Measurements from ENCODE around the gene SLC35C1. TPM values are rescaled to one million over a fixed set of nuclear protein-coding genes. Genes with fewer than 3 reads are reported as not detected.

Gene SLC35C1
- polyA plus RNA-seq, 1 donor (not counting 4 experiments of a cell fraction or from before 2014, with no cell fraction given), result 4.9 TPM

- no peak for TF ChIP-seq EZH2 (IDR thresholded peaks at IDR 0.05; ENCODE audit: low read length)
- dilution Hi-C loops (cut with MboI; ENCODE audit: extremely low pct_ligation_motif_present, low sequenced_read_pairs), result no loop called here
- Histone ChIP-seq H3K4me2 (ENCODE audit: control insufficient read depth, extremely low read depth, insufficient read depth, low read depth, low read length) (no peak overlapping the region), H3K36me3 (ENCODE audit: control insufficient read depth in 2 of 2, extremely low read depth in 1 of 2, insufficient read depth in 2 of 2, low read length in 2 of 2) (no peaks in the 10 kb centered on the region), H3K9ac (ENCODE audit: control insufficient read depth, extremely low read depth, insufficient read depth, low read length) (no peak overlapping the region), H3K4me3 (ENCODE audit: control insufficient read depth in 2 of 3, extremely low read depth in 1 of 3, insufficient read depth in 2 of 3, low read depth in 1 of 3, low read length in 3 of 3) (no peak overlapping the region), H2AFZ (ENCODE audit: control insufficient read depth, low read length) (no peak overlapping the region), H3K4me1 (ENCODE audit: control insufficient read depth, extremely low read depth, insufficient read depth, low read length) (no peaks in the 10 kb centered on the region), H4K20me1 (ENCODE audit: control insufficient read depth, extremely low read depth, insufficient read depth, low read length) (no peaks in the 10 kb centered on the region), H3K9me3 (ENCODE audit: control insufficient read depth, low read depth, low read length) (no peaks in the 10 kb centered on the region), H3K9me1 (ENCODE audit: control insufficient read depth, extremely low read depth, insufficient read depth, low read length) (no peaks in the 10 kb centered on the region), H3K27me3 (ENCODE audit: control insufficient read depth, extremely low read depth, insufficient read depth, low read length) (peaks cover 6% of the 10 kb centered on the region), H3K27ac (ENCODE audit: control insufficient read depth, insufficient read depth, low read length) (no peak overlapping the region), H3K79me2 (ENCODE audit: control insufficient read depth, insufficient read depth, low read length) (no peaks in the 10 kb centered on the region)
- FAIRE-seq, result no peak
- no peak for DNase-seq (ENCODE audit: low read depth, low spot score)
These were observed 25.6 kb downstream of the SLC35C1 start for GRCh38 chr11:45830596-45830995.

- DNase-seq (ENCODE audit: low read depth, low spot score), result no peak
- H3K79me2 ChIP-seq (ENCODE audit: control insufficient read depth, insufficient read depth, low read length), result no peaks in the 10 kb centered on the region
- no peaks in the 10 kb centered on the region for H3K9me1 ChIP-seq (ENCODE audit: control insufficient read depth, extremely low read depth, insufficient read depth, low read length)
- no peak overlapping the region for H3K4me2 ChIP-seq (ENCODE audit: control insufficient read depth, extremely low read depth, insufficient read depth, low read depth, low read length)
- FAIRE-seq, result no peak
- H3K36me3 ChIP-seq (ENCODE audit: control insufficient read depth in 2 of 2, extremely low read depth in 1 of 2, insufficient read depth in 2 of 2, low read length in 2 of 2), result no peaks in the 10 kb centered on the region
- no peak overlapping the region for H3K9ac ChIP-seq (ENCODE audit: control insufficient read depth, extremely low read depth, insufficient read depth, low read length)
- no peak overlapping the region for H2AFZ ChIP-seq (ENCODE audit: control insufficient read depth, low read length)
- no peaks in the 10 kb centered on the region for H3K9me3 ChIP-seq (ENCODE audit: control insufficient read depth, low read depth, low read length)
- dilution Hi-C loops (cut with MboI; ENCODE audit: extremely low pct_ligation_motif_present, low sequenced_read_pairs), result no loop called here
- H3K27ac ChIP-seq (ENCODE audit: control insufficient read depth, insufficient read depth, low read length), result no peak overlapping the region
- no peaks in the 10 kb centered on the region for H4K20me1 ChIP-seq (ENCODE audit: control insufficient read depth, extremely low read depth, insufficient read depth, low read length)
- no peaks in the 10 kb centered on the region for H3K27me3 ChIP-seq (ENCODE audit: control insufficient read depth, extremely low read depth, insufficient read depth, low read length)
- no peak for TF ChIP-seq CTCF (optimal IDR thresholded peaks at IDR 0.05 in 1 of 3, IDR thresholded peaks at IDR 0.05 in 1 of 3, conservative IDR thresholded peaks at IDR 0.05 in 1 of 3; ENCODE audit: extremely low read depth in 1 of 3, insufficient read depth in 2 of 3, low read length in 3 of 3)
- no peak for TF ChIP-seq EZH2 (IDR thresholded peaks at IDR 0.05; ENCODE audit: low read length)
- no peak overlapping the region for H3K4me3 ChIP-seq (ENCODE audit: control insufficient read depth in 2 of 3, extremely low read depth in 1 of 3, insufficient read depth in 2 of 3, low read depth in 1 of 3, low read length in 3 of 3)
- no peaks in the 10 kb centered on the region for H3K4me1 ChIP-seq (ENCODE audit: control insufficient read depth, extremely low read depth, insufficient read depth, low read length)
These were observed 28.0 kb downstream of the SLC35C1 start for GRCh38 chr11:45832811-45833441.

GRCh38 chr11:45833761-45834160 is 28.8 kb downstream of the SLC35C1 start:
- Histone ChIP-seq H3K27me3 (ENCODE audit: control insufficient read depth, extremely low read depth, insufficient read depth, low read length) (no peaks in the 10 kb centered on the region), H3K4me3 (ENCODE audit: control insufficient read depth in 2 of 3, extremely low read depth in 1 of 3, insufficient read depth in 2 of 3, low read depth in 1 of 3, low read length in 3 of 3) (no peak overlapping the region), H3K79me2 (ENCODE audit: control insufficient read depth, insufficient read depth, low read length) (no peaks in the 10 kb centered on the region), H3K9ac (ENCODE audit: control insufficient read depth, extremely low read depth, insufficient read depth, low read length) (no peak overlapping the region), H3K27ac (ENCODE audit: control insufficient read depth, insufficient read depth, low read length) (no peak overlapping the region), H2AFZ (ENCODE audit: control insufficient read depth, low read length) (no peak overlapping the region), H3K4me1 (ENCODE audit: control insufficient read depth, extremely low read depth, insufficient read depth, low read length) (no peaks in the 10 kb centered on the region), H3K36me3 (ENCODE audit: control insufficient read depth in 2 of 2, extremely low read depth in 1 of 2, insufficient read depth in 2 of 2, low read length in 2 of 2) (no peaks in the 10 kb centered on the region), H3K9me1 (ENCODE audit: control insufficient read depth, extremely low read depth, insufficient read depth, low read length) (no peaks in the 10 kb centered on the region), H3K9me3 (ENCODE audit: control insufficient read depth, low read depth, low read length) (no peaks in the 10 kb centered on the region), H4K20me1 (ENCODE audit: control insufficient read depth, extremely low read depth, insufficient read depth, low read length) (no peaks in the 10 kb centered on the region), H3K4me2 (ENCODE audit: control insufficient read depth, extremely low read depth, insufficient read depth, low read depth, low read length) (no peak overlapping the region)
- no peak for DNase-seq (ENCODE audit: low read depth, low spot score)
- no peak for FAIRE-seq
- TF ChIP-seq EZH2 (IDR thresholded peaks at IDR 0.05; ENCODE audit: low read length), result no peak
- TF ChIP-seq CTCF (optimal IDR thresholded peaks at IDR 0.05 in 1 of 3, IDR thresholded peaks at IDR 0.05 in 1 of 3, conservative IDR thresholded peaks at IDR 0.05 in 1 of 3; ENCODE audit: extremely low read depth in 1 of 3, insufficient read depth in 2 of 3, low read length in 3 of 3), result no peak
- dilution Hi-C loops (cut with MboI; ENCODE audit: extremely low pct_ligation_motif_present, low sequenced_read_pairs), result no loop called here
